Endothelial cell of umbilical vein (primary cell): ENCODE measurements around the gene NCAN. TPM values are rescaled to one million over a fixed set of nuclear protein-coding genes. Genes with fewer than 3 reads are reported as not detected.

ENCODE experiments used
- BruUV-seq: library from RNA; stranded (reverse); fragments of 400-500 nt; replicated peaks from 2 replicates; lab custom pipeline; 2021; lab: Mats Ljungman, UMichigan
- CTCF ChIA-PET: fragments of 300-600, 350-600 bp; sonication (Branson Sonifier 250); formaldehyde crosslinking; loops from one replicate; lab custom pipeline; 2021; ENCODE audit warnings: antibody characterized with exemption, inconsistent platforms; lab: Charles Lee
- POLR2A ChIA-PET: fragments of 300-600, 350-600 bp; sonication (Branson Sonifier 250); formaldehyde crosslinking; loops from one replicate; lab custom pipeline; 2021; ENCODE audit warnings: antibody characterized with exemption, inconsistent platforms; lab: Charles Lee
- DNase-seq: peaks from one replicate; pipeline ENCODE4 v3.0.0-alpha.2; 2011; ENCODE audit warnings: low read depth, low spot score
- FAIRE-seq: peaks from 2 replicates; lab custom pipeline; 2011; peaks lifted over from hg19 to GRCh38; lab: Jason Lieb, UNC
- H2AFZ ChIP-seq: 2 replicates; pipeline ENCODE4 v1.6.0; 2012; ENCODE audit warnings: low read depth, low read length, control low read depth, inconsistent platforms
- H3K27ac ChIP-seq: 2 replicates; pipeline ENCODE4 v1.5.1; 2011; ENCODE audit warnings: low read depth, mild to moderate bottlenecking, control low read depth, low read length, moderate library complexity; ENCODE audit not compliant: insufficient read depth
- H3K27me3 ChIP-seq, 2 experiments: 2 replicates each; pipeline versions ENCODE4 v1.6.0 to v1.6.1; 2011; ENCODE audit warnings: low read length in 2 of 2, mixed read lengths in 1 of 2; ENCODE audit not compliant: control insufficient read depth in 2 of 2, insufficient read depth in 2 of 2
- H3K36me3 ChIP-seq, 2 experiments: 2 replicates in 1 of 2; 3 replicates in 1 of 2; pipeline ENCODE4 v1.5.1; 2011; ENCODE audit warnings: low read length in 2 of 2, mild to moderate bottlenecking in 1 of 2, moderate library complexity in 1 of 2; ENCODE audit not compliant: control insufficient read depth in 2 of 2, insufficient read depth in 2 of 2; ENCODE audit errors: extremely low read depth in 1 of 2
- H3K4me1 ChIP-seq: 3 replicates; pipeline ENCODE4 v1.5.1; 2011; ENCODE audit warnings: mild to moderate bottlenecking, low read length; ENCODE audit not compliant: control insufficient read depth, insufficient read depth; ENCODE audit errors: extremely low read depth
- H3K4me2 ChIP-seq: 2 replicates; pipeline ENCODE4 v1.6.1; 2011; ENCODE audit warnings: low read length, control low read depth, mixed read lengths; ENCODE audit not compliant: insufficient read depth
- H3K4me3 ChIP-seq, 3 experiments: fragments of 200-600 bp in 1 of 3; sonication (generic), shearing (Covaris generic) in 1 of 3; replicated peaks in 1 of 3; 2 replicates each; pipeline ENCODE4 v1.5.1; 2011 to 2016; ENCODE audit warnings: control low read depth in 3 of 3, low read length in 3 of 3, mild to moderate bottlenecking in 2 of 3, inconsistent platforms in 1 of 3, low read depth in 1 of 3, moderate library complexity in 1 of 3; ENCODE audit not compliant: insufficient read depth in 1 of 3
- H3K79me2 ChIP-seq: 2 replicates; pipeline ENCODE4 v1.6.0; 2012; ENCODE audit warnings: low read length, inconsistent platforms; ENCODE audit not compliant: control insufficient read depth, insufficient read depth
- H3K9ac ChIP-seq: replicated peaks from 2 replicates; pipeline ENCODE3; 2011; ENCODE audit warnings: low read length, control low read depth; ENCODE audit not compliant: insufficient read depth; ENCODE audit errors: extremely low read depth
- H3K9me1 ChIP-seq: replicated peaks from 3 replicates; pipeline ENCODE4 v1.6.0; 2011; ENCODE audit warnings: mild to moderate bottlenecking, low read length; ENCODE audit not compliant: control insufficient read depth, insufficient read depth; ENCODE audit errors: extremely low read depth
- H3K9me3 ChIP-seq: replicated peaks from 2 replicates; pipeline ENCODE4 v1.5.1; 2012; ENCODE audit warnings: low read length, inconsistent platforms; ENCODE audit not compliant: control insufficient read depth, insufficient read depth
- H4K20me1 ChIP-seq: replicated peaks from 2 replicates; pipeline ENCODE3; 2011; ENCODE audit warnings: mild to moderate bottlenecking, low read length; ENCODE audit not compliant: control insufficient read depth, insufficient read depth; ENCODE audit errors: extremely low read depth
- CTCF ChIP-seq, 2 donors: IDR thresholded peaks; 1 replicate in 1 of 2; 2 replicates in 1 of 2; pipeline ENCODE4 v1.5.1; 2011; ENCODE audit warnings: low read length in 2 of 2, mild to moderate bottlenecking in 2 of 2, moderate library complexity in 2 of 2, control low read depth in 1 of 2, inconsistent platforms in 1 of 2, low read depth in 1 of 2; ENCODE audit not compliant: insufficient read depth in 1 of 2; ENCODE audit errors: extremely low read depth in 1 of 2
- EZH2 ChIP-seq: IDR thresholded peaks from 2 replicates; pipeline ENCODE4 v1.6.1; 2012; ENCODE audit warnings: borderline replicate concordance, low read depth, mild to moderate bottlenecking, moderate library complexity, low read length, inconsistent platforms; ENCODE audit not compliant: severe bottlenecking
- FOS ChIP-seq: IDR thresholded peaks from 2 replicates; pipeline ENCODE4 v1.6.1; 2011; ENCODE audit warnings: mild to moderate bottlenecking, low read length, moderate library complexity, borderline replicate concordance; ENCODE audit not compliant: insufficient read depth
- GATA2 ChIP-seq: IDR thresholded peaks from 2 replicates; pipeline ENCODE4 v1.7.0; 2011; ENCODE audit warnings: low read depth, mild to moderate bottlenecking, moderate library complexity, mixed read lengths, low read length; ENCODE audit not compliant: insufficient read length, insufficient read depth
- JUN ChIP-seq: IDR thresholded peaks from 2 replicates; pipeline ENCODE4 v1.6.1; 2011; ENCODE audit warnings: borderline replicate concordance, low read depth; ENCODE audit not compliant: insufficient read length, insufficient read depth
- MAX ChIP-seq: IDR thresholded peaks from 2 replicates; pipeline ENCODE4 v1.6.1; 2011; ENCODE audit not compliant: insufficient read depth, insufficient read length
- MYC ChIP-seq: IDR thresholded peaks from one replicate; pipeline ENCODE4 v1.6.1; 2011; ENCODE audit warnings: mild to moderate bottlenecking, low read depth, low read length
- POLR2A ChIP-seq: IDR thresholded peaks from 2 replicates; pipeline ENCODE4 v1.6.1; 2012; ENCODE audit warnings: low read depth, mild to moderate bottlenecking, control low read depth, low read length
- POLR2AphosphoS5 ChIP-seq: IDR thresholded peaks from 2 replicates; pipeline ENCODE4 v1.6.1; 2012; ENCODE audit warnings: low read depth, mild to moderate bottlenecking, control low read depth, low read length, moderate library complexity; ENCODE audit not compliant: insufficient read depth
- dilution Hi-C: fragments of 300-500 bp; cut with MboI; formaldehyde crosslinking; loops from one replicate; pipeline ENCODE4 v1.15.0; 2019; ENCODE audit warnings: low sequenced_read_pairs; ENCODE audit not compliant: extremely low pct_ligation_motif_present
- intact Hi-C: fragments of 100-400 bp; cut with micrococcal nuclease; formaldehyde crosslinking; loops from one replicate; pipeline ENCODE4 v1.10.0; 2022
- polyA plus RNA-seq, 4 experiments: library from polyadenylated mRNA; depleted of rRNA in 3 of 4; stranded (reverse) in 3 of 4; unstranded in 1 of 4; fragments of >200 nt; gene quantifications; 2 replicates each; pipeline versions ENCODE4 v1.2.1 to v1.2.3, GENCODE V29; 2011 to 2012; ENCODE audit warnings: missing spikeins in 1 of 4
- total RNA-seq: library from RNA; stranded (reverse); gene quantifications from 2 replicates; pipeline ENCODE4 v1.2.3, GENCODE V29; 2021

NCAN gene
- total and polyA plus RNA-seq, 2 donors (not counting 3 experiments of a cell fraction or from before 2014, with no cell fraction given) = not detected

GRCh38 chr19:19230999-19231398 is 19.2 kb downstream of the NCAN start:
- intact Hi-C loops (no loop called here), dilution Hi-C loops (no loop called here)
- Histone ChIP-seq H3K4me3 (no peak overlapping the region), H3K4me2 (no peak overlapping the region), H3K27me3 (no peaks in the 10 kb centered on the region), H3K9ac (no peak overlapping the region), H3K4me1 (no peaks in the 10 kb centered on the region), H3K36me3 (no peaks in the 10 kb centered on the region), H2AFZ (no peak overlapping the region), H3K79me2 (no peaks in the 10 kb centered on the region), H3K9me3 (peaks cover 2% of the 10 kb centered on the region), H4K20me1 (no peaks in the 10 kb centered on the region), H3K9me1 (no peaks in the 10 kb centered on the region), H3K27ac (no peak overlapping the region)
- DNase-seq (no peak), FAIRE-seq (no peak)
- ChIA-PET POLR2A (no interaction called here), CTCF (interaction anchor here (0.6 to 1.7 kb wide), 4 partner anchors 11 to 143 kb away, joined by 3 to 8 read pairs (median 6); no protein-coding TSS in a partner anchor)
- no peak for TF ChIP-seq GATA2
- no peak for TF ChIP-seq MYC
- no peak for TF ChIP-seq FOS
- TF ChIP-seq MAX = no peak
- TF ChIP-seq POLR2AphosphoS5 = no peak
- BruUV-seq = no TSS peak

- TF ChIP-seq EZH2 (no peak), POLR2AphosphoS5 (no peak), FOS (no peak), MYC (no peak), MAX (no peak), POLR2A (no peak), JUN (no peak), CTCF (IDR thresholded peaks at IDR 0.05; ENCODE audit: extremely low read depth in 1 of 2, insufficient read depth in 1 of 2, low read depth in 1 of 2, low read length in 2 of 2) (no peak), GATA2 (no peak)
- POLR2A ChIA-PET = no interaction called here
- H3K27ac ChIP-seq = no peak overlapping the region
- H3K9me1 ChIP-seq = no peaks in the 10 kb centered on the region
- no peaks in the 10 kb centered on the region for H3K79me2 ChIP-seq
- no peak overlapping the region for H2AFZ ChIP-seq
- DNase-seq (no peak), FAIRE-seq (no peak)
- no peak overlapping the region for H3K4me2 ChIP-seq
- H4K20me1 ChIP-seq = no peaks in the 10 kb centered on the region
- intact Hi-C loops = no loop called here
- CTCF ChIA-PET = no interaction called here
- H3K9me3 ChIP-seq = peaks cover 2% of the 10 kb centered on the region
- no peak overlapping the region for H3K9ac ChIP-seq
- H3K4me1 ChIP-seq = no peaks in the 10 kb centered on the region
- no peaks in the 10 kb centered on the region for H3K36me3 ChIP-seq
- no TSS peak for BruUV-seq
- no peak overlapping the region for H3K4me3 ChIP-seq
- dilution Hi-C loops = no loop called here
- H3K27me3 ChIP-seq = no peaks in the 10 kb centered on the region
These were observed 20.5 kb downstream of the NCAN start for GRCh38 chr19:19232261-19232721.
